ENCODE measurements around the gene BMPER. TPM values are rescaled to one million over a fixed set of nuclear protein-coding genes. Genes with fewer than 3 reads are reported as not detected.

Gene BMPER
- total and polyA plus RNA-seq, 10 of the 15 experiments (the other 5 are each of a cell fraction or from before 2014, with no cell fraction given): 0.02 to 0.08 TPM; not detected in 8

DNA sequence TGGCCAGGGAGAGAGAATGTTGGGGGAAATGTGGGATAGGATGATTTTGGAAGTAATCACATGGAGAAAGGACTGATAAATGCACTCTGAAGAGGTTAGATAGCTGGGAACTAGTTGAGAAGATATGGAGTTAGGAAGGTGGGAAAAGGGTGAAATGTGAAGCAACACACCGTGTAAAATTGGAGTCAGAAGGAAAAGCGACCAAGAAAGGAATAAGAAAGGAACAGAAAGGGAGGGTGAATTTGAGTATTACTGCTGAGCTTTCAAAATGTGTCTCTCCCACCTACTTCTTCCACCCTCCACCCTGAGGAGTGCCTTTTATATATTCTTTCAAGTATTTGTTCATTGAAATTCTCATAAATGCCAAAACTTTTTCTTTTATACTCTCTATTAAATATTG, 171.8 kb downstream of the BMPER start:
- Histone ChIP-seq H3K36me3 (ENCODE audit: control insufficient read depth in 2 of 2, insufficient read depth in 2 of 2, low read length in 1 of 2) (no peaks in the 10 kb centered on the region), H3K4me3 (no peak overlapping the region), H3K27me3 (replicated peaks in 1 of 2; ENCODE audit: control insufficient read depth in 2 of 2, insufficient read depth in 2 of 2, low read length in 1 of 2) (no peaks in the 10 kb centered on the region), H3K9me3 (replicated peaks; ENCODE audit: control insufficient read depth, insufficient read depth, low read length) (no peaks in the 10 kb centered on the region), H4K20me1 (ENCODE audit: control insufficient read depth, insufficient read depth) (no peaks in the 10 kb centered on the region), H3K9ac (ENCODE audit: control insufficient read depth, insufficient read depth, low read length) (no peak overlapping the region), H2AFZ (ENCODE audit: control insufficient read depth, low read depth, low read length) (no peak overlapping the region), H3K4me2 (ENCODE audit: control insufficient read depth, insufficient read depth) (no peak overlapping the region), H3K27ac (ENCODE audit: control insufficient read depth, insufficient read depth) (no peak overlapping the region), H3K79me2 (ENCODE audit: control insufficient read depth, insufficient read depth, low read length) (no peaks in the 10 kb centered on the region), H3K4me1 (ENCODE audit: control insufficient read depth, insufficient read depth, low read length) (no peaks in the 10 kb centered on the region)
- FAIRE-seq (no peak), ATAC-seq (no peak), DNase-seq (ENCODE audit: low read depth, low spot score) (no peak)
- TF ChIP-seq SRF (IDR thresholded peaks at IDR 0.05; ENCODE audit: low read depth in 2 of 2, low read length in 2 of 2) (no peak), RELB (IDR thresholded peaks at IDR 0.05; ENCODE audit: low read depth) (no peak)
- POLR2A ChIA-PET: no interaction called here
- no TSS peak for BruUV-seq (replicated peaks)
- in situ Hi-C loops (cut with MboI): no loop called here
- intact Hi-C loops (cut with micrococcal nuclease; ENCODE audit: unreplicated experiment): no loop called here
- 0% methylated on average over 2 of the region's 2 CpGs for WGBS (ENCODE audit: insufficient coverage, insufficient replicate concordance, low lambda C conversion rate, missing lambda C conversion rate)
- CTCF ChIA-PET: no interaction called here
- SMC1A ChIA-PET (ENCODE audit: uncharacterized antibody, unreplicated experiment): interaction anchor here (0.5 to 1.2 kb wide), 3 partner anchors 9 to 335 kb away, joined by 3 to 4 read pairs (median 3); no protein-coding TSS in a partner anchor
- RAD21 ChIA-PET (ENCODE audit: unreplicated experiment): no interaction called here

- intact Hi-C loops (cut with micrococcal nuclease; ENCODE audit: unreplicated experiment) (no loop called here), in situ Hi-C loops (cut with MboI) (no loop called here)
- H4K20me1 ChIP-seq (ENCODE audit: control insufficient read depth, insufficient read depth): no peaks in the 10 kb centered on the region
- H3K4me1 ChIP-seq (ENCODE audit: control insufficient read depth, insufficient read depth, low read length): no peaks in the 10 kb centered on the region
- ChIA-PET SMC1A (ENCODE audit: uncharacterized antibody, unreplicated experiment) (no interaction called here), RAD21 (ENCODE audit: unreplicated experiment) (no interaction called here), POLR2A (no interaction called here), CTCF (no interaction called here)
- no peaks in the 10 kb centered on the region for H3K79me2 ChIP-seq (ENCODE audit: control insufficient read depth, insufficient read depth, low read length)
- no peak overlapping the region for H3K9ac ChIP-seq (ENCODE audit: control insufficient read depth, insufficient read depth, low read length)
- H3K36me3 ChIP-seq (ENCODE audit: control insufficient read depth in 2 of 2, insufficient read depth in 2 of 2, low read length in 1 of 2): no peaks in the 10 kb centered on the region
- BruUV-seq (replicated peaks): no TSS peak
- no peaks in the 10 kb centered on the region for H3K9me3 ChIP-seq (replicated peaks; ENCODE audit: control insufficient read depth, insufficient read depth, low read length)
- no peak overlapping the region for H3K27ac ChIP-seq (ENCODE audit: control insufficient read depth, insufficient read depth)
- ATAC-seq (no peak), FAIRE-seq (no peak), DNase-seq (ENCODE audit: low read depth, low spot score) (no peak)
- H3K4me2 ChIP-seq (ENCODE audit: control insufficient read depth, insufficient read depth): no peak overlapping the region
- H2AFZ ChIP-seq (ENCODE audit: control insufficient read depth, low read depth, low read length): no peak overlapping the region
- 53% methylated on average over 28 of the region's 30 CpGs for WGBS (ENCODE audit: insufficient coverage, insufficient replicate concordance, low lambda C conversion rate, missing lambda C conversion rate)
- no peaks in the 10 kb centered on the region for H3K27me3 ChIP-seq (replicated peaks in 1 of 2; ENCODE audit: control insufficient read depth in 2 of 2, insufficient read depth in 2 of 2, low read length in 1 of 2)
- no peak overlapping the region for H3K4me3 ChIP-seq
- TF ChIP-seq TAF1 (IDR thresholded peaks at IDR 0.05; ENCODE audit: borderline replicate concordance, low read depth, low read length): no peak
- TF ChIP-seq STAT1 (conservative IDR thresholded peaks at IDR 0.05): no peak
- TF ChIP-seq EZH2 (IDR thresholded peaks at IDR 0.05; ENCODE audit: borderline replicate concordance, control insufficient read depth, low read depth, low read length): no peak
- no peak for TF ChIP-seq FOS (IDR thresholded peaks at IDR 0.05; ENCODE audit: borderline replicate concordance, extremely low read depth, insufficient read length)
- no peak for TF ChIP-seq SMAD1 (IDR thresholded peaks at IDR 0.05; ENCODE audit: low read depth, partially characterized antibody)
- TF ChIP-seq FOXK2 (IDR thresholded peaks at IDR 0.05): no peak
- TF ChIP-seq E2F8 (IDR thresholded peaks at IDR 0.05; ENCODE audit: low read depth, partially characterized antibody): no peak
- TF ChIP-seq KDM1A (IDR thresholded peaks at IDR 0.05; ENCODE audit: borderline replicate concordance): no peak
- TF ChIP-seq, protein P1, sequence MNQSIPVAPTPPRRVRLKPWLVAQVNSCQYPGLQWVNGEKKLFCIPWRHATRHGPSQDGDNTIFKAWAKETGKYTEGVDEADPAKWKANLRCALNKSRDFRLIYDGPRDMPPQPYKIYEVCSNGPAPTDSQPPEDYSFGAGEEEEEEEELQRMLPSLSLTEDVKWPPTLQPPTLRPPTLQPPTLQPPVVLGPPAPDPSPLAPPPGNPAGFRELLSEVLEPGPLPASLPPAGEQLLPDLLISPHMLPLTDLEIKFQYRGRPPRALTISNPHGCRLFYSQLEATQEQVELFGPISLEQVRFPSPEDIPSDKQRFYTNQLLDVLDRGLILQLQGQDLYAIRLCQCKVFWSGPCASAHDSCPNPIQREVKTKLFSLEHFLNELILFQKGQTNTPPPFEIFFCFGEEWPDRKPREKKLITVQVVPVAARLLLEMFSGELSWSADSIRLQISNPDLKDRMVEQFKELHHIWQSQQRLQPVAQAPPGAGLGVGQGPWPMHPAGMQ (IDR thresholded peaks at IDR 0.05; ENCODE audit: borderline replicate concordance): no peak
Measured at GRCh38 chr7:34078864-34079263, 173.5 kb downstream of the BMPER start.
